HL-60 (cell line): Measurements from ENCODE around the gene TPM4.

Source experiments
- GABPA ChIP-seq: IDR thresholded peaks from 2 replicates; pipeline ENCODE4 v1.6.1; 2012; ENCODE audit warnings: low read depth
- POLR2AphosphoS5 ChIP-seq: IDR thresholded peaks from 2 replicates; pipeline ENCODE4 v1.6.1; 2012; ENCODE audit warnings: low read depth
- SPI1 ChIP-seq: IDR thresholded peaks from 2 replicates; pipeline ENCODE4 v1.6.1; 2012; ENCODE audit warnings: low read depth, mild to moderate bottlenecking, borderline replicate concordance
- TF ChIP-seq, protein P1 (sequence below): IDR thresholded peaks from one replicate; pipeline ENCODE4 v1.5.1; 2011; ENCODE audit warnings: low read length, control low read depth, inconsistent platforms; ENCODE audit not compliant: insufficient read depth
- TF ChIP-seq, protein P2 (sequence below): IDR thresholded peaks from 2 replicates; pipeline ENCODE4 v1.6.1; 2012; ENCODE audit warnings: low read depth; ENCODE audit not compliant: insufficient replicate concordance

DNA sequence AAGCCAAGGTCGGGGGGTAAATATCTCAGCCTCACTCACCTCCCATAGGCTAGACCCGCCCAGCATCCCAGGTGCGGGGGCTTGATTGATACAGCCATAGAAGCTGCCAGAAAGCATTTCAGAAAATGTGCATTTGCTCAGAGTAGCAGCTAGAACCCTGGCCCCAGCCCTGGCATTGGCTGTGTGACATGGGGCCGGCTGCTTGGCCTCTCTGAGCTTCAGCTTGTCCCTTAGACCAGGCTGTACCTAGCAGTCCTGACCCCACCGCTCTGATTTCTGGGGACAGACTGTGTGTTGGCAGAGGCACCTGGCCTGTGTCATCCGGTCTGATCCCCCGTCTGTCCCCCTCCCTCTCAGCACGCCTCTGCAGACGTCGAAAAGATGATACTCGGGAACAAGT, 50.8 kb downstream of the TPM4 start:
- TF ChIP-seq, protein P1, sequence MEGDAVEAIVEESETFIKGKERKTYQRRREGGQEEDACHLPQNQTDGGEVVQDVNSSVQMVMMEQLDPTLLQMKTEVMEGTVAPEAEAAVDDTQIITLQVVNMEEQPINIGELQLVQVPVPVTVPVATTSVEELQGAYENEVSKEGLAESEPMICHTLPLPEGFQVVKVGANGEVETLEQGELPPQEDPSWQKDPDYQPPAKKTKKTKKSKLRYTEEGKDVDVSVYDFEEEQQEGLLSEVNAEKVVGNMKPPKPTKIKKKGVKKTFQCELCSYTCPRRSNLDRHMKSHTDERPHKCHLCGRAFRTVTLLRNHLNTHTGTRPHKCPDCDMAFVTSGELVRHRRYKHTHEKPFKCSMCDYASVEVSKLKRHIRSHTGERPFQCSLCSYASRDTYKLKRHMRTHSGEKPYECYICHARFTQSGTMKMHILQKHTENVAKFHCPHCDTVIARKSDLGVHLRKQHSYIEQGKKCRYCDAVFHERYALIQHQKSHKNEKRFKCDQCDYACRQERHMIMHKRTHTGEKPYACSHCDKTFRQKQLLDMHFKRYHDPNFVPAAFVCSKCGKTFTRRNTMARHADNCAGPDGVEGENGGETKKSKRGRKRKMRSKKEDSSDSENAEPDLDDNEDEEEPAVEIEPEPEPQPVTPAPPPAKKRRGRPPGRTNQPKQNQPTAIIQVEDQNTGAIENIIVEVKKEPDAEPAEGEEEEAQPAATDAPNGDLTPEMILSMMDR = no peak
- TF ChIP-seq GABPA (no peak), POLR2AphosphoS5 (no peak), SPI1 (no peak)
- TF ChIP-seq, protein P2, sequence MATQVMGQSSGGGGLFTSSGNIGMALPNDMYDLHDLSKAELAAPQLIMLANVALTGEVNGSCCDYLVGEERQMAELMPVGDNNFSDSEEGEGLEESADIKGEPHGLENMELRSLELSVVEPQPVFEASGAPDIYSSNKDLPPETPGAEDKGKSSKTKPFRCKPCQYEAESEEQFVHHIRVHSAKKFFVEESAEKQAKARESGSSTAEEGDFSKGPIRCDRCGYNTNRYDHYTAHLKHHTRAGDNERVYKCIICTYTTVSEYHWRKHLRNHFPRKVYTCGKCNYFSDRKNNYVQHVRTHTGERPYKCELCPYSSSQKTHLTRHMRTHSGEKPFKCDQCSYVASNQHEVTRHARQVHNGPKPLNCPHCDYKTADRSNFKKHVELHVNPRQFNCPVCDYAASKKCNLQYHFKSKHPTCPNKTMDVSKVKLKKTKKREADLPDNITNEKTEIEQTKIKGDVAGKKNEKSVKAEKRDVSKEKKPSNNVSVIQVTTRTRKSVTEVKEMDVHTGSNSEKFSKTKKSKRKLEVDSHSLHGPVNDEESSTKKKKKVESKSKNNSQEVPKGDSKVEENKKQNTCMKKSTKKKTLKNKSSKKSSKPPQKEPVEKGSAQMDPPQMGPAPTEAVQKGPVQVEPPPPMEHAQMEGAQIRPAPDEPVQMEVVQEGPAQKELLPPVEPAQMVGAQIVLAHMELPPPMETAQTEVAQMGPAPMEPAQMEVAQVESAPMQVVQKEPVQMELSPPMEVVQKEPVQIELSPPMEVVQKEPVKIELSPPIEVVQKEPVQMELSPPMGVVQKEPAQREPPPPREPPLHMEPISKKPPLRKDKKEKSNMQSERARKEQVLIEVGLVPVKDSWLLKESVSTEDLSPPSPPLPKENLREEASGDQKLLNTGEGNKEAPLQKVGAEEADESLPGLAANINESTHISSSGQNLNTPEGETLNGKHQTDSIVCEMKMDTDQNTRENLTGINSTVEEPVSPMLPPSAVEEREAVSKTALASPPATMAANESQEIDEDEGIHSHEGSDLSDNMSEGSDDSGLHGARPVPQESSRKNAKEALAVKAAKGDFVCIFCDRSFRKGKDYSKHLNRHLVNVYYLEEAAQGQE = no peak
